Measurements from ENCODE around the gene RAB21. TPM values are rescaled to one million over a fixed set of nuclear protein-coding genes. Genes with fewer than 3 reads are reported as not detected.

The RAB21 gene
- total RNA-seq, 1 donor from 2014 or later, result 44.0 TPM

- H3K36me3 Mint-ChIP-seq, result no peaks in the 10 kb centered on the region
- H3K9me3 Mint-ChIP-seq, result no peaks in the 10 kb centered on the region
- peaks cover 15% of the 10 kb centered on the region for H3K27me3 Mint-ChIP-seq (ENCODE audit: low read depth)
- H3K27ac Mint-ChIP-seq, result no peak overlapping the region
- no peaks in the 10 kb centered on the region for H3K4me1 Mint-ChIP-seq
- DNase-seq (ENCODE audit: low spot score in 2 of 2, unreplicated experiment in 2 of 2), result no peak
- H3K4me3 Mint-ChIP-seq, result no peak overlapping the region
- TF ChIP-seq CTCF (IDR thresholded peaks at IDR 0.05; ENCODE audit: unreplicated experiment), result no peak
These were observed 10.0 kb upstream of the RAB21 start for GRCh38 chr12:71744522-71745300.

DNA sequence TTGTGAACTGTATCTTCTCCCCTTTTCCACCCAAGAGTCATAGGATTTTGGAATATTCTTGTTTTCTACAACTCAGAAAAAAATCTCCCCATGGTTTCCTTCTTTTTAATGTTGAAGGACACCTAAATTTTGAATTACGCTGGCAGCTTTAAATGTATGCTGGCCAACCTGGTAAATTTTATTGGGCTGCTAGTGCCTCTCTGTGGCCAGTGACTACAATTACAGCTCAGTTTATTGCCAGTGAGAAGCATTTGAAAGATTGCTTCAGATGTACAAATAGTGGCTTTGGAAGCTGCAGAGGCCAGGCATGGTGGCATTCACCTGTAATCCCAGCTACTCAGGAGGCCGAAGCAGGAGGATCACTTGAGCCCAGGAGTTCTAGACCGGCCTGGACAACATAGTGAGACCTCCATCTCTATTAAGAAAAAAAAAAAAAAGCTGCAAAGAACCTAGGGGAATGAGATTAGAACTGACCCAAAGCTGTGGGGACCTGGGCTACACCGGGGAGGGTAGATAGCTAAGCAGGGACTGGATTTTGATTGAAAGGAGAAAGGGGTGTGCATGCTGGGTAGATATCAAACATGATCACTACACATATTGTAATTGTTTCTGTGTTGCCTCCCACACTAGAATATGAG, 7.6 kb upstream of the RAB21 start:
- Mint-ChIP-seq H3K4me1 (no peaks in the 10 kb centered on the region), H3K36me3 (no peaks in the 10 kb centered on the region), H3K4me3 (no peak overlapping the region), H3K9me3 (no peaks in the 10 kb centered on the region), H3K27me3 (ENCODE audit: low read depth) (peaks cover 36% of the 10 kb centered on the region), H3K27ac (no peak overlapping the region)
- no peak for DNase-seq (ENCODE audit: low spot score in 2 of 2, unreplicated experiment in 2 of 2)
- TF ChIP-seq CTCF (IDR thresholded peaks at IDR 0.05; ENCODE audit: unreplicated experiment), result peak; percentile 59

DNA sequence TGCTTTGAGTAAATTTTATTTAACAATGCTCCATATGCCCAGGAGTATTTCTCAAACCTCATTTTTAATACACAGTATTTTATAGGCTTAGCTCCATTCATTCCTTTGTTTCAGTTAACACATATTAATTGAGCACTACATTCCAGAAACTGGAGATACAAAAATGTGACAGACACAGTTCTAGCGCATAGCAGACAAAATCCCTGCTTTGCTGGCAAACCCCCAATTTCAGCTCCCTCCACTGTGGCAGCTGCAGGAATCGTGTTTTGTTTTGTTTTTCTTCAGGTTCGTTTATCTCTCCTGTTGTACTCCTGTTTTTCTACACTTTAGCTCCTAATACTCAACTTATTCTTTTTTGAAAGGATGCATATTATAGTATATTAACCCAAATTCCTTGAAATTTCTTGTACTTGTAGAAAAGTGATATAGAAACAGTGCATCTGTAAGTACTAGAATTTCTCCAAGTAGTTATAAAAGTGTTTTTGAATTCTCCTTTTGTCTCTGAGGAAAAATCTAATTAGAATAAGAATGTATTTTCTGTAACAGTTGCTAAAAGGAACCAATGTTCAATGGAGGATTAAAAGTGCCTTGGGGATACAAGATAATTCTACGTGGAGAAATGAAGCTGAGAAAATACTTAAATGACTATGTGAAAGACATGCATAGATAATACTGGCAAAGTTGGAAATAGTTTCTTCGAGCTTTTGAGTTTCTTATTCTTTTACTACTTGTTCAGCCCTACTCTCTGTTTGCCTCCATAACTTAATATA, 6.4 kb upstream of the RAB21 start:
- H3K9me3 Mint-ChIP-seq, result no peaks in the 10 kb centered on the region
- no peaks in the 10 kb centered on the region for H3K36me3 Mint-ChIP-seq
- TF ChIP-seq CTCF (IDR thresholded peaks at IDR 0.05; ENCODE audit: unreplicated experiment), result no peak
- no peak for DNase-seq (ENCODE audit: low spot score in 2 of 2, unreplicated experiment in 2 of 2)
- H3K4me3 Mint-ChIP-seq, result no peak overlapping the region
- no peak overlapping the region for H3K27ac Mint-ChIP-seq
- peaks cover 42% of the 10 kb centered on the region for H3K27me3 Mint-ChIP-seq (ENCODE audit: low read depth)
- H3K4me1 Mint-ChIP-seq, result no peaks in the 10 kb centered on the region

GRCh38 chr12:71749666-71750065, 5.0 kb upstream of the RAB21 start:
- Mint-ChIP-seq H3K27ac (no peak overlapping the region), H3K27me3 (ENCODE audit: low read depth) (peaks cover 42% of the 10 kb centered on the region), H3K4me1 (peaks cover 5% of the 10 kb centered on the region), H3K4me3 (no peak overlapping the region), H3K36me3 (no peaks in the 10 kb centered on the region), H3K9me3 (no peaks in the 10 kb centered on the region)
- no peak for TF ChIP-seq CTCF (IDR thresholded peaks at IDR 0.05; ENCODE audit: unreplicated experiment)
- DNase-seq (ENCODE audit: low spot score in 2 of 2, unreplicated experiment in 2 of 2), result no peak

GRCh38 chr12:71752891-71753290, 1.8 kb upstream of the RAB21 start:
- peaks cover 42% of the 10 kb centered on the region for H3K27me3 Mint-ChIP-seq (ENCODE audit: low read depth)
- no peak for DNase-seq (ENCODE audit: low spot score in 2 of 2, unreplicated experiment in 2 of 2)
- H3K36me3 Mint-ChIP-seq, result no peaks in the 10 kb centered on the region
- H3K4me1 Mint-ChIP-seq, result peaks cover 22% of the 10 kb centered on the region
- no peak for TF ChIP-seq CTCF (IDR thresholded peaks at IDR 0.05; ENCODE audit: unreplicated experiment)
- H3K27ac Mint-ChIP-seq, result no peak overlapping the region
- no peaks in the 10 kb centered on the region for H3K9me3 Mint-ChIP-seq
- H3K4me3 Mint-ChIP-seq, result no peak overlapping the region
